ENCODE data around the gene PCNA. TPM values are rescaled to one million over a fixed set of nuclear protein-coding genes. Genes with fewer than 3 reads are reported as not detected.

PCNA gene
- total and polyA plus RNA-seq, 7 donors, result 24.6 to 145 (median 54.8) TPM

- Histone ChIP-seq H3K9me3 (no peaks in the 10 kb centered on the region), H3K27me3 (no peaks in the 10 kb centered on the region), H3K36me3 (no peaks in the 10 kb centered on the region), H3K4me1 (peaks cover 0 to 71% (median 59%) of the 10 kb centered on the region in 4 donors), H3K27ac (peak overlapping the region in 1 of 4 donors; percentile 44), H3K4me3 (no peak overlapping the region)
- no peak for TF ChIP-seq POLR2AphosphoS5 (IDR thresholded peaks at IDR 0.05)
- TF ChIP-seq EP300 (IDR thresholded peaks at IDR 0.05), result no peak
- no peak for TF ChIP-seq CTCF (IDR thresholded peaks at IDR 0.05)
- TF ChIP-seq POLR2A (IDR thresholded peaks at IDR 0.05), result no peak
- no peak for DNase-seq
- intact Hi-C loops (cut with DNase I), result no loop called here
- WGBS, 2 donors, result 67 to 91% methylated on average over 3 of the region's 3 CpGs
Observed at GRCh38 chr20:5149892-5150225, 30.1 kb upstream of the PCNA start.

DNA sequence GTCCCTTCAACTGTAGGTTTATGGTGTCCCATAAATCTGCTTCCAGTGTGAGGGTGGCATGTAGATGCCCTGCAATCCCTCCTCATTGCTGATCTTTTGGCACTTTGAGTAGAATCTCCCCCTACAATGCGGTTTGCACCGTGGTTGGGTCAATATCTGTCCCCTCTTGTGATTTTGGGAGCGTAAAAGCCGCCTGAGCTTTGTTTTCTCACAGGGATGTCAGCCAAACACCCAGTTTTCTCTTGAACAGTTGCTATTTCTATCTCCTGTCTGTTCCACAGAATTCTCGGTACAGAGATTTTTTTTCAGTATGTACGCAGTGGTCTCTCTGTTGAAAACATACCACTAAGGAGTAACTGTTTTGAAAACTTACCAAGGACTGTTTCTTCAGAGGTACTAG lies 28.8 kb upstream of the PCNA start:
- TF ChIP-seq EP300 (IDR thresholded peaks at IDR 0.05), result no peak
- TF ChIP-seq POLR2AphosphoS5 (IDR thresholded peaks at IDR 0.05), result no peak
- TF ChIP-seq POLR2A (IDR thresholded peaks at IDR 0.05), result no peak
- no peak for TF ChIP-seq CTCF (IDR thresholded peaks at IDR 0.05)
- Histone ChIP-seq H3K4me1 (peaks cover 0 to 76% (median 53%) of the 10 kb centered on the region in 4 donors), H3K4me3 (no peak overlapping the region), H3K27me3 (no peaks in the 10 kb centered on the region), H3K27ac (peak overlapping the region in 3 of 4 donors; percentile 40 to 52 (median 42)), H3K9me3 (no peaks in the 10 kb centered on the region), H3K36me3 (no peaks in the 10 kb centered on the region)
- intact Hi-C loops (cut with DNase I), result no loop called here
- no peak for DNase-seq
- WGBS, 2 donors, result 62 to 75% methylated on average over 6 of the region's 6 CpGs

GRCh38 chr20:5146871-5147592 lies 27.3 kb upstream of the PCNA start:
- Histone ChIP-seq H3K4me1 (peaks cover 0 to 85% (median 55%) of the 10 kb centered on the region in 4 donors), H3K27ac (no peak overlapping the region), H3K27me3 (no peaks in the 10 kb centered on the region), H3K9me3 (no peaks in the 10 kb centered on the region), H3K4me3 (no peak overlapping the region), H3K36me3 (no peaks in the 10 kb centered on the region)
- DNase-seq, result no peak
- intact Hi-C loops (cut with DNase I), result no loop called here
- 71 to 79% methylated on average over 2 of the region's 2 CpGs for WGBS, 2 donors
- no peak for TF ChIP-seq POLR2A (IDR thresholded peaks at IDR 0.05)
- no peak for TF ChIP-seq EP300 (IDR thresholded peaks at IDR 0.05)
- TF ChIP-seq POLR2AphosphoS5 (IDR thresholded peaks at IDR 0.05), result no peak
- TF ChIP-seq CTCF (IDR thresholded peaks at IDR 0.05), result no peak

GRCh38 chr20:5146099-5146668 lies 26.4 kb upstream of the PCNA start:
- 88 to 89% methylated on average over 6 of the region's 6 CpGs for WGBS, 2 donors
- intact Hi-C loops (cut with DNase I), result no loop called here
- Histone ChIP-seq H3K27me3 (no peaks in the 10 kb centered on the region), H3K9me3 (no peaks in the 10 kb centered on the region), H3K27ac (no peak overlapping the region), H3K4me1 (peaks cover 0 to 88% (median 62%) of the 10 kb centered on the region in 4 donors), H3K4me3 (no peak overlapping the region), H3K36me3 (no peaks in the 10 kb centered on the region)
- TF ChIP-seq POLR2AphosphoS5 (IDR thresholded peaks at IDR 0.05), result no peak
- no peak for TF ChIP-seq CTCF (IDR thresholded peaks at IDR 0.05)
- TF ChIP-seq EP300 (IDR thresholded peaks at IDR 0.05), result no peak
- TF ChIP-seq POLR2A (IDR thresholded peaks at IDR 0.05), result no peak
- no peak for DNase-seq
